Activated CD4-positive, alpha-beta T cell treated with anti-CD3 and anti-CD28 coated beads, Interleukin-2, amount 50 U/mL, for 4 hours (primary cell): ENCODE measurements around the gene SUGP2.

Source experiments
- DNase-seq, 2 experiments: peaks; one replicate each; pipeline ENCODE4 v3.0.0-alpha.2; 2020

SUGP2 gene

DNA sequence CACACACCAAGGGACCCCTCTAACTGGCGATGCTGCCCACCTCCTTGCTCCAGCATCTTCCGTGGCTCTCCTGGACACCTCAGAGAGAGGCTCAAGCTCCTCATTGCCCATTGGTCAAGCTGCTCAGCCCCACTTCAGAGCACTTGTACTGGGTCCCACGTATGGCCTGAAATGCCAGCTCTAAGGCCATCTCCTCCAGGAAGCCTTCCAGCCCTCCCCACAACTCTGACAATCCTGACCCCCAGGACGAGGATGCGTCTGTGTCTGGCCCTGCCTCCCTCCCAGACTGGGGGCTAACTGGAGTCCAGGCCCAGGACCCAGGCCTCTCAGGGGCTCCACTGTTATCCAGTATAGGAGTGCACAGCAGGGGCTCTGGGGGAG, 84.4 kb downstream of the SUGP2 start:
- no peak for DNase-seq

DNA sequence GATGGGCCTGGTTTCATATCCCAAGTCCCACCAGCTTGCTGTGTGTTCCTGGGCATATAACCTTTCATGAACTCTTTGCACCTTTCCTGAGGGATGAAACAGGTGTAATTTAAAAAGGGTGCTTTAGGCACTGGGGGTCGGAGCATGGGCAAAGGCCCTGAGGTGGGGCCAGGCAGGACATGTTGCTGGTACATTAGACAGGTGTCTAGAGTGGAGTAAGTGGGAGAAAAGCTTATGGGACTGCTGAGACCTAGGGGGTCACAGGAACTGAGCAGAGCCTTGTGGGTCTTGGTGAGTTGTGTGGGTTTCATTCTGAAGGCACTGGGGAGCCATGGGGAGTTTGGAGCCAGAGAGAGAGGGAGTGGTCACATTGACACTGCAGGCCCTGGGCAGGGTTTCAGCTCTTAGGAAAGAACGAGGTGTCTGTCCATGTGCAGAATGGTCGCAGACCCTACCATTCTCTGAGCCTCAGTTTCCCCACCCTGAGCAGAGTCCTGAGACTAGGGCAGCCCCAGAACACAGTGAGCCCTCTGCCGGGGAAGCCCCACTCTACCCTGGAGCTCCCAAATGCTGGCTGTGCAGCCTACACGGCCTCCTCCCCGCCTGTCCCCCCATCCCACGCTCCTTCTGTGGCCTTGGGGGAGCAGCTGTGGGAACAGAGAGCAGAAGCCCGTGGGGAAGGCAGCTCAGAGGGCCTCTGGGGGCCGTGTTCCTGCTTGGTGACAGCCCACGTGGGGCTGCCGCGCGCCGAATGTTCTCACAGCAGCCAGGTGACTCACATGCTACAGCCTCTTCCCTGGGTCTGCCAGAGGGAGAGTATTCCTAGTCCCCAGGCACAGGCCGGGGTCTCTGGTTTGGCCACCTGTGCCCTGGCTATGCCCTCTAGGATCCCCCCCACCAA, 85.0 kb downstream of the SUGP2 start:
- DNase-seq: no peak

DNA sequence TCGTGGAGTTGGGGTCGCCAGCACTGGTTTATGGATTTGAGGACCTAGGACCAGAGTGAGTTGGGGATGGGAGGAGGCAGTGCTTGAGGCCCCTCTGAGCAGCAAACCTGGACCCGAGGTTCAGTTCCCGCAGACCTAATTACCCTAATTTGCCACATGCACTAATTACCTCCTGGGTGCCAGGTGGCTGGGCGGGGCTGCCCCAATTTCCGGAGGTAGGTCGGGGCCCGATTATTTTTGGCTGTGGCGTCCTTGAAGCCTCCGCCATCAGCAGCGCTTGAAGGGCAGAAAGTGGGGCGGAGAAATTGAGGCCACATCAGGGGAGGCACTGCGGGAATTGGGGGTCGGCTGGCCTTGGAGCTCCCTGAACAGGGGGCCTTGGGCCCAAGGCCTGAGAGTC, 86.4 kb downstream of the SUGP2 start:
- DNase-seq: no peak

GRCh38 chr19:18946335-18946734, 87.0 kb downstream of the SUGP2 start:
- no peak for DNase-seq

DNA sequence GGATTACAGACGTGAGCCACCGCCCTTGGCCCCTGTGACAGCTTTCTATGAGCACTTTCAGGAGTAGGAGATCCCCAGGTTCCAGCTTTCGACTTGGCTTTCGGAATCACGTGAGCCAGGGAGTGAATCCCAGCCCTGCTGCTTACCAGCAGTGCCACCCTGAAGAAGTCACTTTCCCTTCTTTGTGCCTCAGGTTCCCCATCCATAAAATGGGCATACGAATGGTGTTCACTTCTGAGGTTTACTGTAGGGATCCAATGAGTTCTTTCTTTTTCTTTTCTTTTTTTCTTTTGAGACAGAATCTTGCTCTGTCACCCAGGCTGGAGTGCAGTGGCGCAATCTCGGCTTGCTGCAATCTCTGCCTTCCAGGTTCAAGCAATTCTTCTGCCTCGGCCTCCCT, 88.0 kb downstream of the SUGP2 start:
- no peak for DNase-seq

- no peak for DNase-seq
Measured at GRCh38 chr19:18943465-18943864, 89.9 kb downstream of the SUGP2 start.

DNA sequence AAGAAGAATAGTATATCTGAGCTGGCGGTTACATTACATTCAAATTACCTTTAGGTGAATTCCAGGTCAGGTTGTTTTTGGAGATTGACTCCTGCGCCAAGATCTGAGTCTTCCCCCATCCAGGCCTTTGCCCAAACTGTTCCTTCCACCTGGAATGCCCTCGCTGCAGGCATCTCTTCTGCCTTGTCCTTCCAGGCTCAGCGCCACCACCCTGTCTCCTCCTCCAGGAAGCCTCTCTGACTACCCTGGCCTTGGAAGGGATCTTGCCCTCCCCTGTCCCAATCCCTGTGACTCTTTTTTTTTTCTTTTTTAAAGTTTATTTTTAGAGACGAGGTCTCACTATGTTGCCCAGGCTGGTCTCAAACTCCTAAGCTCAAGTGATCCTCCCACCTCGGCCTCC, 90.6 kb downstream of the SUGP2 start:
- no peak for DNase-seq

DNA sequence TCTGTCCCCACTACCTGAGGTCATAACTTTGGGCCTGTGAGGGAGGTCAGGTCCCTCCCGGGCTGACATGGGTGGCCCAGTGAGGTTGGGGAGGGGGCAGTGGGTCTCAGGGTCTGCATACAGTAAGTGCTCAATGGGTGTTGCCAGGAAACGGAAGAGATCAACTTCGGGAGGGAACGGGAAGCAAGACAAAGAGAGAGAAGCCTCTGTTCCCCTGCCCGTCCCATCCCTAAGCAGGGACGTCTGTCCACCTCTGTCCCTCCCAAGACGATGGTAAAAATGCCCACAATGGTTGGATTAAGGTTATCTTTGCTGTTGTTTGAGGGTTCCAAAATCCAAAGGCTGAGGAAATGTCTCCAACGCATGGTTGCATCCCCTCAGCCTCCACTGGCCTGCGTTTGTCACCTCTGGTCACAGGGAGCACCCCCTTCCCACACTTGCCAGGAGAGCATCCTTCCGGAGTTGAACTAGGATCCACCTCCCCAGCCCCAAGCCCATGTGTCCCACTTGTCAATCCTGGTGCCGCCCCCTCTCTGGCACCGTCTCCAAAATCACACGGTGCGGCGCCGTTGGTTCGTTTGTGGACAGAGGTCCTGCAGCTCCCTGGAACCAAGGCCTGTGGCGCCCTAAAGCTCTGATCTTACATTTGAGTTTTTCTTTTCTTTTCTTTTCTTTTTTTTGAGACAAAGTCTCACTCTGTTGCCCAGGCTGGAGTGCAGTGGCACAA, 91.5 kb downstream of the SUGP2 start:
- no peak for DNase-seq
